ENCODE results near the gene TBL3. TPM values are rescaled to one million over a fixed set of nuclear protein-coding genes. Genes with fewer than 3 reads are reported as not detected.

Gene TBL3
- total RNA-seq, 1 donor from 2014 or later, result 24.4 TPM

GRCh38 chr16:1993731-1994131, 21.9 kb downstream of the TBL3 start:
- no peak overlapping the region for H3K4me3 Mint-ChIP-seq (ENCODE audit: unreplicated experiment)
- no peak for TF ChIP-seq EZH2 (IDR thresholded peaks at IDR 0.05; ENCODE audit: insufficient read depth, low read length)
- TF ChIP-seq CTCF (IDR thresholded peaks at IDR 0.05; ENCODE audit: insufficient read depth, low read depth, low read length), result no peak
- H3K36me3 Mint-ChIP-seq (ENCODE audit: low read depth, unreplicated experiment), result peaks cover 8% of the 10 kb centered on the region
- Histone ChIP-seq H3K4me2 (ENCODE audit: low read length) (no peak overlapping the region), H3K4me1 (ENCODE audit: insufficient read depth, low read length) (peaks cover 16% of the 10 kb centered on the region), H3K9me3 (ENCODE audit: insufficient read depth, low read depth, low read length) (peaks cover 3% of the 10 kb centered on the region), H3K27me3 (ENCODE audit: insufficient read depth, low read length) (peaks cover 25% of the 10 kb centered on the region), H3K79me2 (ENCODE audit: insufficient read depth, low read length) (no peaks in the 10 kb centered on the region), H3K36me3 (ENCODE audit: insufficient read depth, low read length) (peaks cover 6% of the 10 kb centered on the region), H3K4me3 (ENCODE audit: insufficient read depth, low read depth, low read length) (no peak overlapping the region), H2AFZ (ENCODE audit: low read depth, low read length) (no peak overlapping the region), H3K9ac (ENCODE audit: low read length) (no peak overlapping the region), H3K27ac (ENCODE audit: low read depth, low read length) (no peak overlapping the region), H4K20me1 (ENCODE audit: insufficient read depth, low read length) (peaks cover 16% of the 10 kb centered on the region)
- DNase-seq (ENCODE audit: low read depth), result no peak
- H3K4me1 Mint-ChIP-seq (ENCODE audit: low read depth, unreplicated experiment), result peaks cover 2% of the 10 kb centered on the region
- H3K9me3 Mint-ChIP-seq (ENCODE audit: unreplicated experiment), result no peaks in the 10 kb centered on the region
- H3K27ac Mint-ChIP-seq (ENCODE audit: unreplicated experiment), result no peak overlapping the region
- no peak for FAIRE-seq
- H3K27me3 Mint-ChIP-seq (ENCODE audit: low read depth, unreplicated experiment), result peaks cover 14% of the 10 kb centered on the region

GRCh38 chr16:1997494-1998359, 25.9 kb downstream of the TBL3 start:
- H3K9ac ChIP-seq (ENCODE audit: low read length), result no peak overlapping the region
- Mint-ChIP-seq H3K36me3 (ENCODE audit: low read depth, unreplicated experiment) (peaks cover 11% of the 10 kb centered on the region), H3K4me3 (ENCODE audit: unreplicated experiment) (no peak overlapping the region), H3K4me1 (ENCODE audit: low read depth, unreplicated experiment) (peaks cover 2% of the 10 kb centered on the region), H3K27ac (ENCODE audit: unreplicated experiment) (no peak overlapping the region), H3K27me3 (ENCODE audit: low read depth, unreplicated experiment) (no peaks in the 10 kb centered on the region), H3K9me3 (ENCODE audit: unreplicated experiment) (no peaks in the 10 kb centered on the region)
- peaks cover 17% of the 10 kb centered on the region for H3K79me2 ChIP-seq (ENCODE audit: insufficient read depth, low read length)
- no peaks in the 10 kb centered on the region for H3K9me3 ChIP-seq (ENCODE audit: insufficient read depth, low read depth, low read length)
- H3K36me3 ChIP-seq (ENCODE audit: insufficient read depth, low read length), result peaks cover 8% of the 10 kb centered on the region
- H3K27ac ChIP-seq (ENCODE audit: low read depth, low read length), result no peak overlapping the region
- H3K4me3 ChIP-seq (ENCODE audit: insufficient read depth, low read depth, low read length), result no peak overlapping the region
- peak; percentile 89 for FAIRE-seq
- no peaks in the 10 kb centered on the region for H3K27me3 ChIP-seq (ENCODE audit: insufficient read depth, low read length)
- H4K20me1 ChIP-seq (ENCODE audit: insufficient read depth, low read length), result peaks cover 35% of the 10 kb centered on the region
- DNase-seq (ENCODE audit: low read depth), result no peak
- no peak overlapping the region for H2AFZ ChIP-seq (ENCODE audit: low read depth, low read length)
- H3K4me2 ChIP-seq (ENCODE audit: low read length), result no peak overlapping the region
- peaks cover 3% of the 10 kb centered on the region for H3K4me1 ChIP-seq (ENCODE audit: insufficient read depth, low read length)
- TF ChIP-seq EZH2 (IDR thresholded peaks at IDR 0.05; ENCODE audit: insufficient read depth, low read length), result no peak
- no peak for TF ChIP-seq CTCF (IDR thresholded peaks at IDR 0.05; ENCODE audit: insufficient read depth, low read depth, low read length)

- Histone ChIP-seq H3K4me1 (ENCODE audit: insufficient read depth, low read length) (peaks cover 3% of the 10 kb centered on the region), H4K20me1 (ENCODE audit: insufficient read depth, low read length) (peaks cover 42% of the 10 kb centered on the region), H3K27me3 (ENCODE audit: insufficient read depth, low read length) (no peaks in the 10 kb centered on the region), H2AFZ (ENCODE audit: low read depth, low read length) (no peak overlapping the region), H3K36me3 (ENCODE audit: insufficient read depth, low read length) (peaks cover 8% of the 10 kb centered on the region), H3K27ac (ENCODE audit: low read depth, low read length) (no peak overlapping the region), H3K9ac (ENCODE audit: low read length) (no peak overlapping the region), H3K79me2 (ENCODE audit: insufficient read depth, low read length) (peaks cover 24% of the 10 kb centered on the region), H3K4me2 (ENCODE audit: low read length) (no peak overlapping the region), H3K9me3 (ENCODE audit: insufficient read depth, low read depth, low read length) (no peaks in the 10 kb centered on the region), H3K4me3 (ENCODE audit: insufficient read depth, low read depth, low read length) (no peak overlapping the region)
- no peak overlapping the region for H3K4me3 Mint-ChIP-seq (ENCODE audit: unreplicated experiment)
- H3K27ac Mint-ChIP-seq (ENCODE audit: unreplicated experiment), result no peak overlapping the region
- DNase-seq (ENCODE audit: low read depth), result no peak
- peaks cover 2% of the 10 kb centered on the region for H3K4me1 Mint-ChIP-seq (ENCODE audit: low read depth, unreplicated experiment)
- FAIRE-seq, result no peak
- TF ChIP-seq CTCF (IDR thresholded peaks at IDR 0.05; ENCODE audit: insufficient read depth, low read depth, low read length) (no peak), EZH2 (IDR thresholded peaks at IDR 0.05; ENCODE audit: insufficient read depth, low read length) (no peak)
- no peaks in the 10 kb centered on the region for H3K9me3 Mint-ChIP-seq (ENCODE audit: unreplicated experiment)
- no peaks in the 10 kb centered on the region for H3K27me3 Mint-ChIP-seq (ENCODE audit: low read depth, unreplicated experiment)
- peaks cover 11% of the 10 kb centered on the region for H3K36me3 Mint-ChIP-seq (ENCODE audit: low read depth, unreplicated experiment)
These were observed 26.5 kb downstream of the TBL3 start for GRCh38 chr16:1998360-1998835.
